ENCODE measurements around the gene FSHR.

GRCh38 chr2:48952143-48952542 is 202.2 kb downstream of the FSHR start:
- TF ChIP-seq CTCF (IDR thresholded peaks at IDR 0.05; ENCODE audit: insufficient read depth, low read depth, low read length) (no peak), EZH2 (IDR thresholded peaks at IDR 0.05; ENCODE audit: insufficient read depth, low read length) (no peak)
